Measurements from ENCODE around the gene KCP.
"Not testable (repeated sequence)": the region's sequence is repeated elsewhere in the genome, so short reads cannot be mapped to it uniquely, and the experiment has no call there.

The KCP gene

GRCh38 chr7:128921866-128922440 lies 11.4 kb upstream of the KCP start:
- no peak for DNase-seq (ENCODE audit: low read depth)

GRCh38 chr7:128920913-128921582 lies 10.5 kb upstream of the KCP start:
- DNase-seq (ENCODE audit: low read depth) = no peak

GRCh38 chr7:128919881-128920799 lies 9.6 kb upstream of the KCP start:
- DNase-seq (ENCODE audit: low read depth) = peak; percentile 29

DNA sequence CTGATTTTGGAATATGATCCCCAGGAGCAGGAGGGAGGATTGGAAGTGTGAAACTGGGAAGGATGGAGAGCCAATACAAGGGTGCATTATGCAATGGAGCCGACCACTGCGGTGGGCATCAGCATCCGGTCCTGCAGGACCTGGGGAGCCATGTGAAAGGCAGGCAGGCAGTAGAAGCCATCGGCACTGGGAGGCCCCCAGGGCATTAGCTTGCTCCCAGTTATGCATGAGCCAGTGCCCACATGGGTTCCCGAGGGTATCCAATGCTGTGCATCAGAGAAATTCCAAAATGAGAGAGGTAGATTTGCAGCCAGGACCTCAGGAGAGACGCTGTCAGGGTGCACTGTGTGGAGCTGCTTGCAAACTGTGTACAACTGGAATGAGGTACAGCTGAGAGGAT lies 8.7 kb upstream of the KCP start:
- no peak for DNase-seq (ENCODE audit: low read depth)

- no peak for DNase-seq (ENCODE audit: low read depth)
Observed at GRCh38 chr7:128918016-128918665, 7.6 kb upstream of the KCP start.

DNA sequence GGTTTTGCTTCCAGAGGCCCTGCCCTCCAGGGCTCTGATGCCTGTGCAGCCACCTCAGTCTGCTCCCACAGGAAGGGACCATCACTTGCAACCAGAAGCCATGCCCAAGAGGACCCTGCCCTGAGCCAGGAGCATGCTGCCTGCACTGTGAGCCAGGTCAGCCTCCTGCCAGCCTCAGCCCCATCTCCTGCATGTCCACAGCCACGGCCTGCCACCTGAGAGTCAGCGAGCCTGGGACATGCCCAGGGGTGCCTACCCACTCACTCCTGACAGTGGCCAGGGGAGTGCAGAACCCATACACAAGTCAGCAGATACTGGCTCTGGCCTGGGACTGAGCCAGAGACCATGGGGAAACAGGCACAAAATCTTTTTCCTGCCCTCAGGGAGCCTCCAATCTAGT lies 6.6 kb upstream of the KCP start:
- no peak for DNase-seq (ENCODE audit: low read depth)

DNA sequence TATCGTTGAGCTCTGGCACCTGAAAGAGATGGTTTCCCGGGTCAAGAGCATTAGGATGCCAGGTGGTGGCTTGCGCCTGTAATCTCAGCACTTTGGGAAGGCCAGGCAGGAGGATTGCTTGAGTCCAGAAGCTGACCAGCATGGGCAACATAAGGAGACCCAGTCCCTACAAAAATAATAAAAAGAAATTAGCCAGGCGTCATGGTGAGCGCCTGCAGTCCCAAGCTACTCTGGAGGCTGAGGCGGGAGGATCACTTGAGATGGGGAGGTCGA lies 6.1 kb upstream of the KCP start:
- DNase-seq (ENCODE audit: low read depth) = no peak

DNA sequence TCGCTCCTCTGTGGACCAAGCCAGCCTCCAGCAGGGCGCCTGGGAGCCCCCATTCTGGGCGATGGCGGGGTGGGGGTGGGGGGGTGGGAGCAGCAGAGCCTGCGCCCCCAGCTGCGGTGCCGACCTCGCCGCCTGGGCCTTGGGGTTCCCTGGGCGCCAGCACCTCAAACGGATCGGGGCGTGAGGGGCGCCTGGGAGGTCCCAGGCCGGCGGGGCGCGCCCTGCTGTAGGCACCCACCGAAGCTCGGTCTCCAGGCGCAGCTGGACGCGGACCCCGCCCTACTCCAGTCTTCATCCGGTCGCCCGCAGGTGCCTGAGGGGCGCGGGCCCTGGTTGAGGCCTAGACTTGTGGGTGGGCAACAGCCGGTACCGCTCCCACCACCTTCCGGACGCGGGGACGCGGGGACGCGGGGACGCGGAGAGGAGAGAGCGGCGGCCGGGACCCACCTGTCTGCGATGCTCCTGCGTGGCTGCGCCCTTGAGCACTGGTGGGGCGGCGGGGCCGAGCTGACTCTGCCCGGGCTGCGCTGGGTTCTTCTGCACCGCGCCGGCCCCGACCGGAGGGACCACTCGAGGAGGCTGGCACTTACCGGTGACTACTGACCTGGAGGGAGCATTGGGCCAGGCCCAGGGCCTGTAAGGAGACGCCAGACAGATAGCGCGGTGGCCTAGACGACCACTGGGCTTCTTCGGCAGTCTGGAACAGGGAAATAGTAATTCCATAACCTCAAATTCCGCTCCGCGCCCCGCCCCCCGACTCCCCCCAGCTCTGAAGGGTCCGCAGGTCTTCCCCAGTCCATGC lies 5.5 kb upstream of the KCP start:
- no peak for DNase-seq (ENCODE audit: low read depth)

DNA sequence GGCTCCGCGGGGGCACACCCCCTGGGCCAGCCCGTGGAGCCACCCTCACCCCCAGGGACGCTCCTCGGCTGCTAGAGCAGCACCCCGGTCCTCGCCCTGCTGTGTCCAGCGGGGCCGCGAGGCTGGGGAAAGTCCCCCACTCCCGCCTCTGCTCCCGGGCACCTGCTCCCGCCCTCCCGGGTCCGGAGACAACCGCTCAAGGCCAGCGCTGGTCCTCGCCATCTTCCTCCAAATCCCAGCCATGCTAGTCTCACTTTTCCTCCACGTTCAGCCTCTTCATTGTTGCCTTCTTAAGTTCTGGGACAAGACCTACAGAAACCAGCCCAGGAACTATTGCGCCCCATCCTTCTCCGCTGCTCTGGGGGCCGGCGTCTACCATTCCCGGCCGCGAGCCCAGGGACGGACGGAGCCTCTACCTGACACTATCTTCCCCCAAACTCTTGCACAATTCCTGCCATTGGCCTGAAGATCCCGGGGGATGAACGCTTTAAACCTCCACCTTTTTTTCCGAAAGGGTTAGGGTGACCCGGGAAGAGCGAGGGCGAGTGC lies 4.8 kb upstream of the KCP start:
- no peak for DNase-seq (ENCODE audit: low read depth)

DNA sequence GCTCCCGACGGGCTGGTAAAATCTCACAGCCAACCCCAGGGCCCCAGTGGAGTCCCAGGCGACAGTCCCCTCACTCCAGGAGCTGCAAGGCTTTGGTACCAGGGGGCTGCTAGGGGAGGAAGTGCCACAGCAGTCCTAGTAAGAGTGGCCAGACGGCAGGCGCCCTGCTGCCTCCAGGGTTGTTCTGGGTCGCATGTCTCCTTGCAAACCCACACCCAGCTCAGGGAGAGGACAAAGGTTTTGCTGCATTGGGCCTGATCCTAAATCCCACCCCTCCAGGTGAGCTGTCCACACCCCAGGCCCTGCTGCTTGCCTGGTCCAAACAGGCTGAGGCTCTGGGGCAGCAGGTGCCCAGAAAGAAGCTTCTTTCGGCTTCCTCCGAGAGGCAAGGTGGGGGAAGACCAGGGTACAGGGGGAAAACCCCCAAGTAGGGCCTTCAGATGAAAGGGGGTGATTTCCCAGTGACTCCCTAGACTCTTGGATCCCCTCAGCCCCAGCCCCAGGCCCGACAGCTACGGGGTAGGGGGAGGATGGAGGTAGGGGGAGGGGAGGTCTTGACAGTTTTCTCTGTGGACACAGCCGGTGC lies 4.2 kb upstream of the KCP start:
- DNase-seq (ENCODE audit: low read depth) = no peak

DNA sequence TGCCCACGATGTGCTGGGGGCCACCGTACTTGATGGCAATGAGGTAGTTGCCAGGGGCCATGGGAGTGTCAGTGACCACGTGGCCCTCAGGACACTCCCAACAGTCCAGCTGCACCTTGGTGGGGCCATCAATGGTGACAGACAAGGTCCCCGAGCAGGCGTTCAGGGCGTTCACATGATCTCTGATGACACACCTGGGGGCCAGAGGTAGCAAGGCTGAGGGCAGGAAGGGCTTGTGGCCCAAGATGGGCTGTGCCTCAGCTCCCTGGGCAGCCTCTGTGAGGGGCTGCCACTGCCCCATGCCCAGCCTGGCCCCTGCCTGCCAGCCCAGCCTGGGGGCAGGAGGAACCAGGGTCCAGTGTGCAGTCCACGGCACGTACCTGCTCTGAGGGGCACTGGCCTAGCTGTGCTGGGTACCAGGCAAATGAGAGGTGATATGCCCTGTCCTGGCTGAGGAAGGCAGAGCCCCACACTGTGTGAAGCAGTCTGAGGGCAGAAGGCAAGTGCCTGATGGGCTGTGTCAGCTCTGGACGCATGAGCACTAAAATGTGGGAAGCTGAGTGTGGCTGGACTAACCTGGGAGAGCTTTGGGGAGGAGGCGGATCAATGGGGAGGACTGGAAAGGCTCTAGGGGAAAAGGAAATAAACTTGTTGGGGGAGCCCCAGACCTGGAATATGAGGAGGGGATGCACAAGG lies 3.5 kb upstream of the KCP start:
- no peak for DNase-seq (ENCODE audit: low read depth)

GRCh38 chr7:128912709-128913495 lies 2.4 kb upstream of the KCP start:
- DNase-seq (ENCODE audit: low read depth) = not testable (repeated sequence)

GRCh38 chr7:128912281-128912680 lies 1.8 kb upstream of the KCP start:
- DNase-seq (ENCODE audit: low read depth) = no peak

DNA sequence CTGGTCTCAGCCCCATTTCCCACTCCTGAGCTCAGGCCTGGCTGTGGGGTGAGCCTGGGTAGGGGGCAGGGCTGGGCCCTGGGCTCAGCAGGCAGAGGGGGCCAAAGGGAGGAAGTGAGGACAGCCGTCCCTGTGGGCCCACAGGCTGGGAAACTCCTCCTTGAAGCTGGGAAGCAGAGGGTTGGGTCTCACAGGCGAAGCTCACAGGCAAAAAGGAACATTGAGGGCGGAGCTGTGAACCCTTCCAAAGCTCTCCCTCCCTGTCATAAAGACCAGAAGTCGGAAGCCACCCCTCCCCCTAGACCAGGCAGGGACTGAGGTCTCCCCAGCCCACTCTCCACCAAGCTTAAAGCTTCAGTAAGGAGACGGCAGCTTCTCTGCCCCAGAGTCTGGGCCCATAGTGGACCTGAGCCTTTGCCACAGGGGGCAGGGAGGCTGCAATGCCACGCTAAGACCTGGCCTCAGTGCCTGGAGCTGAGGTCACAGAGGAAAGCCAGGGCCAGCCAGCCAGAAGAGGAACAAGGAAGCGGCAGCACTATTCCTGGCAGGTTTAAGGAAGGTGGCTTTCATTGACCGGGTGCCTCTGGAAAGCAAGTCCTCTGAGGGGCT lies 1.0 kb upstream of the KCP start:
- DNase-seq (ENCODE audit: low read depth) = no peak

- peak; percentile 57 for DNase-seq (ENCODE audit: low read depth)
Observed at GRCh38 chr7:128909625-128910568, 612 bp downstream of the KCP start.

DNA sequence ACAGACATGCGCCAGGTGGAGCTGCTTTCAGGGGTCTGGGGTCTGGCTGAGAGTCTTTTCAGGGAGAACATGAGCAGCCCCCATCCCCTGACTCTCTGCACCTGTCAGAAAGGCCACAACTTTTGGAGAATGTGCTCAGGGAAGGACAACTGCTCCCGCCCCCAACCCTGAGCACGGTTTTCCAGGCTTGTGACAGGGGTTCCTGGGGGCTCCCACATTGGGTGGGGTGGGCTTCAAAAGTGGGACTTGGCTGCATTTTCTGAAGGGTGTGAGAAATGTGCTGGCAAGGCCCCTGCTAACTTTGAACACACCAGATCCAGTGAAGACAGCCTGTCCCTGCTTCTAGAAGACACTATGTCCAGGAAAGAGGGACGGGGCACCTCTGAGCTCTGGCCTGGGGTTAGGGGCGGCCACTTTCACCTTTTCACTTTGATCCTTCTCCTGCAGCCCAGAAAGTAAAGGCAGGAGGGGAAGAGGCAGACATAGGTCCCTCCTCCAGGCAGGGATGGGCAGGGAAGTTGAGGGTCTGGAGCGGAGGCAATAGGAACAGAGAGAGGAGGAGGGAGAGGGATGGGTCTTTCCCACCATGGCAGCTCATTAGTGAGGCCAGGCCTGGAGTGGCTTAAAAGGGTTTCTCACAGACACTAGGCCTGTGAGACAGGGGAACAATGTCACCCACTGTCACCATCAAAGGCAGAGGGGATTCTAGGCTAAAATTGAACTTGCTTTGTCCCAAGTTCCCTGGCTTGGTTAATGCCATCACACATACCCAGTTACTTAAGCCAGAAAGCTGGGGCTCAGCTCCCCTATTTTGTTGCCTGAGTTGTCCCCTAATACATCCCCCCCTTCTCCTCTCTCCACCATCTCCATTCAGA lies 1.5 kb downstream of the KCP start:
- DNase-seq (ENCODE audit: low read depth) = no peak

Data from EH (cell line).